ENCODE results near the gene HDAC4.

The HDAC4 gene

DNA sequence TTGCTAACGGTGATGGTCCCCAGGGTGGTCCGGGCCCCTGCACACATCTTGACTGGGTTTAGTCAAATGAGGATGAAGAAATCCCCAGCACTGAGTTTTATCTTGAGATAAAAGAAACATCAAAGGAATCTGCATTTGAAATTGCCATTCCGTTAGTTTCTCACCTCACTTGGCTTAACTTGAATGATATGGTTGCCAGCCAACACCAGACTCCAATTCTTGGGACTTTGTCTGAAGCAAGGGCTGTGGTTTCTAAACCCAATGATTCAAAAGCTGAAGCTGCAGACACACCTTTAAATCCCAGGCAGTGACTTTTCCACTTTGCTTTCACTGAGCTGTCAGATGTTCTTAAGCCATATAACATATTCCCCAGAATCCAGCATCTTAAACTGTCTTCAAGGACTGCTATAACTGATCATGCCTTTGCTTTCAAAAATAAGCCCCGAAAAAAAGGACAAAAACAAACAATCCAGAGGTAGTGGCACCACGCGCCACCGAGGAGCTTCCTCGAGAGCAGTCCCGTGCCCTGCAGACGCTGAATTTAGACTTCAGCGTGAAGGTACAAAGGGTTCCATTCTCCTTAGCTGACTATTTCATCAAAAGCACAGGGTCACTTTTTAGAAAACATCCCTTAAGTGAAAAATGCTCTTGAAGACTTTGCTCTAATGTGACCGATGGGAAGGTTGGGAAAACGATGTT is 189.3 kb downstream of the HDAC4 start:
- DNase-seq = no peak

DNA sequence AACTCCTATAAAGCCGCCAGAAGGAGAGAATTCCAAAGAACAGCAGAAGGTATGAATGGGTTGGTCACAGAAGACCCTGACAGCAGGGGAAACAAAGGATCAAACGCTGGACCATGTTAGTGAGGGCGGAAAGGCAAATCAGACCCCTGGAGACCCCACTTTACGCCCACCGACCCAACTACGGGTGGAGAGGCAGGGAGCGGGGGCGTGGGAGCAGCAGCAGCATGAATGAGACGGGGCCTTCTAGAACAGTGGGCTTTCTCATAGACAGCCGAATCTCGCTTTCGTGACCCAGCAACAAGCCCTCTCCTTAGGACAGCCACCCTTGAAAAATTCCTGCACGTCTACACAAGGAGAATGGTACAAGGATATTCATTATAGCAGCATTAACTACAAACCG is 191.0 kb downstream of the HDAC4 start:
- no peak for DNase-seq

DNA sequence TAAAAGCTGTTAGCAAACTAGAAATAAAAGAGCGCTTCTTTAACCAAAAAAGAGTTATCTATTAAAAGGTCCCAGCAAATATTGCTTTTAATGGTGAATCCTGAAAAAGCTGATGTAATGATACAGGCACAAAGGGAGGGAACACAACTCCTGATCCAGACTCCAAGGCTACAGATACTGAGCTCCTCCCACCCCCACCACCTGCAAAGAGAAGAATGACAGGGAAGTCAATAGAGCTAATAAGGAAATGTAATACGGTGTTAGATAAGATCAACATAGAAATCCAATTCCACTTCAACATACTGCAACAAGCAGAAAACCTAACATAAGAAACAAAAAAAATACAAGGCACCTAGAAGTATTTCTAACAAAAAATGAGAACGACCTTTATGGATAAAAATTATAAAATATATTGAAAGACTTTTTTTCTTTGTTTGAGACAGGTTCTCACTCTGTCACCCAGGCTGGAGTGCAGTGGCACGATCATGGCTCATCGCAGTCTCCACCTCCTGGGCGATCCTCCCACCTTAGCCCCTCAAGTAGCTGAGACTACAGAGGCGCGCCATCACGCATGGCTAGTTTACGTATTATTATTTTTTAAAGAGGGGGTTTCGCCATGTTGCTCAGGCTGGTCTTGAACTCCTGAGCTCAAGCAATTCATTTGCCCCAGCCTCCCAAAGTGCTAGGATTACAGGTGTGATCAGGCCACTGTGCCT is 192.2 kb downstream of the HDAC4 start:
- peak; percentile 28 for DNase-seq

DNA sequence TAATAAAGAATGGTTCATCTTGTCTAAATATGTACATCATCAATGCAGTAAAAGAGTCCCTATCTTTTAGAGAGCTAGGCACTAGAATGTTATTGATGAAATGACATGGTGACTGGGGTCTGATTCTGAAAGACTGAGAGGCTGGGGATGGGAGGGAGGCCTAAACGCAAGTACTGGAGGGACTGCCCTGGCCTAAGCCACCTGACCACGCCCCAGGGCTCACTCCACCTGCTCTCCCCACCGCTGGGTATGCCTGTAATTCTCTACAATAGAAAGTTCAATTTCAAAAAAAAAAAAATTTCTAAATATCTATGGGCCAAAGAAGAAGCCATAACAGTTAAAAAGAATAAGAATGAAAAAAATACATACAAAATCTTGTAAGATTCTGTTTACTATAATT is 194.0 kb downstream of the HDAC4 start:
- DNase-seq = no peak

DNA sequence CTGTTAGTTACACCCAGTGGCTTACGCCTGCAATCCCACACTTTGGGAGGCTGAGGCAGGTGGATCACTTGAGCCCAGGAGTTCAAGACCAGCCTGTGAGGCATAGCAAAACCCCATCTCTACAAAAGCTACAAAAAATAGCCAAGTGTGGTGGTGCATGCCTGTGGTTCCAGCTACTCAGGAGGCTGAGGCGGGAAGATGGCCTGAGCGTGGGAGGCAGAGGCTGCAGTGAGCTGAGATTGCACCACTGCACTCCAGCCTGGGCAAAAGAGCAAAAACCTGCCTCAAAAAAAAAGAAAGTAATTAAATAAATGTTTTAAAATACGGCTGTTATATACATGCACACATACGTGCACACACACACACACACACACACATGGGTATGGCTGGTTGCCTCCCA is 194.8 kb downstream of the HDAC4 start:
- DNase-seq = no peak

DNA sequence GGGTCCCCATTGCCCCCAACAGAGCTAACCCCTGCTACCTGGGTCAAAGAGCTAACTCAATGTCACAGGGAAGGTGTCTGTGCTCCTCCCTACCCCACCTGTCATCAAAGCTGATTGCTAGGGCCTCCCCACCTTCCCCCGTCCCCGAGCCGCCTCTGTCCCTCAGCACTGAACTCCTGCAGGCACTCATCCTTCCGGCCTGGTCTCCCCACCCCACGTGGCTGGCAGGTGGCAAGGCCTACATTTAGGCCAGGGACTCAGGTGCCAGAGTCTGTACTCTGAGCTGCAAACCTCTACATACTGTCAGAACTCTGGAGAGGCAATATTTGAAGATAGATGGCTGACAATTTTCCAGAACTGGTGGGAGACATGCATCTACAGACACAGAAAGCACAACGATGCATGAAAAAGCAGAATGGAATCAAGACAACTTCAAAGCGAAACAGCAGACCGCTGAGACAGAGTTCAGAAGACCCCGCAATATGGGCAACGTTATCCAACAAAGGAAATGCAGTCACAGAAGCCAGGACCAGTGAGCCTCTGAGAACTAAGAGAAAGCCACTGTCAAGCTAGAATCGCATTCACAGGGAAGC is 195.8 kb downstream of the HDAC4 start:
- DNase-seq = no peak

DNA sequence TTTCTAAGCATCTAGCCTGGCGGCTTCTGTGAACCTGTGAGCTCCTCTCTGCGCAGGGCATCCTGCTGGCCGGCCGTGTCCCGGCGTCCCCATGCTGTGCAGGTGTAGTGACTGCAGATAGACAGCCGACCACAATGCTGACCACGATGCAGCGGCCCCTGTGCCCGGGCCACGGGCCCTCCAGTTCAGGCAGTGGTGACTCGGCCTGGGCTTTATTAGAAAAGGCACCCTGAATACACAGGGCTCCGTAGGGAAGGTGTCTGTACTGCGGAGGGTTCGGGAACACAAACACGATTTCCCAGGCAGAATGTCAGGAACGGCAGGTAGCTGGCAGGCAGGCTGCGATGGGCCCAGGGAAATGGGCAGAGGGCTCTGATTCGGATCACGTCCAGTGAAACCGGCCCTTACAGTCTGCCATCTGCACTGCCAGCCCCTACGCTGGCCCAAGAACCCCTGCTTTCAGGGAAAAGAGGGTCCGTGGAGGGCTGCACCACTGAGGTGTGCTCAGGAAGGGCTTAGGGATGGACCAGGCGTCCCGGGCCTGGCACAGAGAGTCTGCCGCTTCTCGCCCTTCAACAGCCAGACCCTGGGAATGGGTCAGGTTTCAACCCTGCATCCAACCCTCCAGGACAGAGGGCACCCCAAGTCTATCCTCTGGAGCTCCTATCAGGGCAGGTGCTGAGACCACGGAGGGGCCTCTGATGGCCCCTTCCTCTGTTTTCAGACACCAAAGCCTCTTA is 196.5 kb downstream of the HDAC4 start:
- DNase-seq = no peak

DNA sequence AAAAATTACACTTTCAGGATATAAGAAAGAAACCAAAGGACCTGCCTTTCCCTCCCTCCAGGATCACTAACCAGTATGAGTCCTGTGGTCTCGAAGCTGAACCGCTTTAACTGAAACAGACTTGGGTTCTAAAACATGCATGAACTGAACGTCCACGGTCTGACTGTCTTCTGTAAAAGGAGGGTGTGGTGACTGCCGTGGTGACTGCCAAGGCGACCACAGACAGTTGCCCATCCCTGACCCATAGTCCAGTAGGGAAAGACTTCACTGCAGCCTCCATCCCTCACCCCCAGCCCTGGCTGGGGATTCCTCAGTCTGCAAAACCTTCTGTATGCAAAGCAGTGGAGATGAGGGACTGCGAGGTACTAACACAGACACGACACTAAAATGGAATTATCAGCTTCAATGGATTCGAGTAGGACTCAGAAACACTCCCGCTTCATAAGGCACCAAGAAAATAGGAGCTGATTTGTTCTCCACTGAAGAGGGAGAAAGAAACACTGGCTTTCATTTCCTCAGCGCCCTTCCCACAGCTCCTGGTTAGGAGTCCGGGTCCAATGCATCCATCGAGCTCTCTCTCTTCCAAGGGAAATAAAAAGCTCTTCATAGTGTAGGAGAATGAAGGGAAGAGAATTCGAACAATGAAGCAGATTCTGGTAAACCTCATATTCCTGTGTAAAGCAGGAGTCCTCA is 197.2 kb downstream of the HDAC4 start:
- no peak for DNase-seq

DNA sequence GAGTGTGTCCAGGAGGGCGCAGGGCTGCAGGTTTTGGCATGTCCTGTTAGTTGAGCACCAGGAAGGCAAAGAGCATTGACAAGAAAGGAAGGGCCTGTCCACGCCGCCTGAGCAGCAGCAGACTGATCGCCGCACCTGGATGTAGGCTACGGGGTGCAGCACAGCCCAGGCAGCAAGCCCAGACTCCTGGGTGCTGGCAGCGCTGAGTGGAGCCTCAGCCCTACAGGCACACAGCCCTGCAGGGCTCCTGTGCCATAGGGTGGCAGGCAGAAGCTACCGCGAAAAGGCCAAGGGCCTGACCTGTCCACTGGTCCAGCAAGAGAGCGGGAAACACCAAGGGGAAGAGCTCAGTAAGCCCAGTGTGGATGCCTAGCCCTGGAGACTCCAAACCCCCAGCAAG is 198.0 kb downstream of the HDAC4 start:
- DNase-seq = no peak

DNA sequence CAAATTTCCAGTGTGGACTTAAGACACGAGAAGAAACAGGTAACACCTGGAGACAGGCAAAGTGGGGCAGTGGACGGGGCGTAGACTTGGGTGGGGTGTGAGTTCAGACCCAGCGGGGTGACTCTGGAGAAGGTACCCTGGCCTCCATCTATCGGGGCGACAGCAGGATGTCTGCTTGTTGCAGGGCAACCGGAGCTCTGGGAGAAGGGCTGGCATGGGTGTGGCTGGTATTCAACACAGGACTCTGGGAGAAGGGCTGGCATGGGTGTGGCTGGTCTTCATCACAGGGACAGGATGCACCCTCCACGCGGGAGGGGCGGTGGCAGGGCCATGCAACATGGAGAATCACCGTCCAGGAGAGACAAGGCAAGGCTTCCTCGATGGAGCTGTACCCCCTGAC is 198.5 kb downstream of the HDAC4 start:
- no peak for DNase-seq

DNA sequence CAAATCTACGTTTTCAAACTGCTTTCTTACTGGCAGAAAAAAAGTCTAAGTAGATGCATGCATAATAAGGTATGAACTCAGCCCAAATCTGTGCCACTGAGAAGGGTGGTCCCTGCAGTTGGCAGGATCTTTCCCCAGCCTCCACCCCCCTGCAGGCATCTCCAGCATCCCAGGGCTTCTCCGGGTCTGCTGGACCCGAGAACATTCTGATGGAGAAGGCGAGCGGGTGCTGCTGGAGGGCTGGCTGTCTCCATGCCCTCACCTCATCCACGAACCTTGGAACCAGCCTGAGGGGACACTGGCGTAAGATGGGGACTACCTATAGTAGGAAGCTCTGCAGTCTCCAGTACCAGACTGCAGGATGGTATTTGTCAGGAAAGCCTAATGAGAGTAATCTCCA is 198.9 kb downstream of the HDAC4 start:
- DNase-seq = no peak

DNA sequence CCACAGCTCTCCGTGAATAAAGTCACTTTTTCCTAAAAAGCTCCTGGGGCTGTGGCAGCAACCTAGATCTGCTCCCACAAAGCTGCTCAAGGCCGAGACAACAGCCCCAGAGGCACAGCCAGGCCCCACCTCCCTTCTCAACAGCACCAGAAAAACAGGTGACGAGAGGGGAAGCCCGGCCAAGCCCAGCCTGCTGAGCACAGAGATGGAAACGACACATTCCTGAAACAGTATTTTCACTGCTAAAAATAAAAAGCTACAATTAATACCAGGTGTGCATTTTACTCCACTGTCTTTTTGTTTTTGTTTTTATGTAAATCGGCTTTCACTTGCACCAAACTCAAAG is 199.3 kb downstream of the HDAC4 start:
- DNase-seq = no peak

DNA sequence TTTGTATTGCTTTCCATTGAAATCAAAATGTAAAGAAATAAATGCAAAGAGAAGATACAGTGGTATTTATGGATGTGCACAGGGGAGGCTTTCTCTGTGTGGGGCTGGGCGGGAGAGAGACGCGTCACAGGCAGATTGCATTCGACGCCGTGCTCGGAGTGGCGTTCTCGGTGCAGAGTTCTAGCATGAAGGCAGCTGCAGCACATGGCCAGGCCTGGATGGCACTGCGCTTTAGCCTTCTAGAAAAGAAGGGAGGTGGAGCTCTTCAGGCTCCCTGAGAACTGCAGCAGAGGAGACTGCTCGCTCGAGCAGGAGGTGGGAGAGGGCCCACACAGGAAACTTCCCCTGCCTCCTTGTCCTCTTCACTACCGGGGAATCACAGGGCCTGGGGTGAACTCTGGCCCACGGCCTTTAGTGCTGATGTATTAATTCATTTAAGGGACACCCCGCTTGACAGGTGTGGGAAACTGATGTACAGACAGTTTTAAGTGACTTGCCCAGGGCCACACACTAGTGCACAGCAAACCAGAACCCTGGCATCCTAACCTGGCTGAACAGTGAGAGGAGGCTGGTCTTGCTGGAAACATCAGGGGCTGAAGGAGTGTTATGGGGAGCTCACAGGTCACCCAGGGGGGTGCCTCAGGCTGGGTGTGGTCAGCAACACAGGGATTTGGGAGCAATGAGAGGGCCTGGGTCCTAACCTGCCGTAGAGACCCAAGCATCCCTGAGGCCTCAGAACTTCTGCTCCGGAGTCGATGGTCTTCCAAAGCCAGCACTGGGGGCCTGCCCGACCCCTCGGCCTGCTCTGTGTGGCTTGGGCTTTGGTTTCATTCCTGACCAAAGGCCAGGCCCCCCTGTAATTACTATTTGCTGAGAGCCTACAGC is 199.9 kb downstream of the HDAC4 start:
- no peak for DNase-seq

DNA sequence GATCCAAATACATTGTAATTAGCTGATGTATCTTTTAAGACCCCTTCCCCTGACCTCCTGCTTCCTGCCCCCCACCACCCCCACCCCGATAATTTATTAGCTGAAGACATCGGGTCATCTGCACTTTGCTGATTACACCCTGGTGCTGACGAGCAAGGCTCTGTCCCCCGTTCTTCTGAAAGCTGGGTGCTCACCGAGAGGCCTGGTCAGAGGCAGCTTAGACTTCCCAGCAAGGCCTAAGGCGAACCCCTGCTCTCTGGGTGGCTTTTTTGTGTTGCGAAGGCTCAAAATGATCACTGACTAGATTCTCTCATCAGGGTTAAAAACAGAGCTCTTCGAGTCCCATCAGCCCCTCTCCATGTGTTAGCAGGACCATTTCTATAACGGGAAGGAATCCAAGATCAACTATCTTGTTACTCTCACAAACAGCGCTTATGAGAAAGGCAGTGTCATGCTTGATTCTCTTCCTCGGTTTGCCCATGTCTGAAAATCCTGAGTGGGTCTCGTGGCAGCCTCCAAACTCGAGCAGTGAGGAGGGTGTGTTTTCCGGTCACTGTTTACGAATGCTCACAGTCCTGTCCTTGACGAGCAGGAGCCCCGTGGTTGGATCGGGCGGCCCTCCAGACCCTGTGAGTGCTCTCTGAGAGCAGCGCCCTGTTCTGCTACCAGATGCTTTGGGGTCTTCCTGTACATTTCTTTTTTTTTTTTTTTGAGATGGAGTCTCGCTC is 201.6 kb downstream of the HDAC4 start:
- DNase-seq = no peak

DNA sequence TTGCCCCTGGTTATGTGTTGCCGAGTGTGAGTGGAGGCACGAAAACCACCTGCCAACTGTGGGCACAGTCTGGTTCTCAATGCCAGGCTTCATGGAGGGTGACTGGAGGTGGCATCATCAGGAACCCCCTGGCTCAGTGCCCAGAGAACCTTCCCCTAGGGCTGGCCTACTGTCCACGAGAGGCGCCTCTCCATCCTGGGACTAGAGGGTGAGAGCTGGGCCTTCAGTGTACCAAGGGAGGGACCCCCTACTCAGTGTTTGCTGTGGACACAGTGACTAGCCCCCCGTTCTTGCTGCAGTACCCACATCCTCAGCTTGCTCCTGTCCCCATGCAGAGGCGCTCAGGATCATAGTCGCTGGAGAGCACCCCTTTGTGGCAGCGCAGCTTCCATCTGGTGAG is 202.6 kb downstream of the HDAC4 start:
- no peak for DNase-seq

DNA sequence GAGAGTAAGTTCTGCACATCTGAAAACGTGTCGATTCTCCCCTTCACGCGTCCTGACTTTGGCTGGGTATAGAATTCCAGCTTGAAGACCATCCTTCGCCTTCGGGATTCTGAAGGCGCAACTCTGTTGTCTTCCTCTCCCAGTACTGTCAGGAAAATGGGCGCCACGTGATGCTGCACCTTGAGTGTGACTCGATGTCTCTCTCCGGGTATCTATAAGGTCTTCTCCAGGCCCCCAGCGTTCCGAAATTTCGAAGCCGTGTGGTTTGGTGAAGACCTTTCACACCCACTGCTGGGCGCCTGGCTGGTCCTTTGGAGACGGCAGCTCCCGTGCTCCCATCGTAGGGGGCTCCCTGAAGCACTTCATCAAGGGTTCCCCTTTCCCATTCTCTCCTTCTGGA is 203.7 kb downstream of the HDAC4 start:
- DNase-seq = no peak

DNA sequence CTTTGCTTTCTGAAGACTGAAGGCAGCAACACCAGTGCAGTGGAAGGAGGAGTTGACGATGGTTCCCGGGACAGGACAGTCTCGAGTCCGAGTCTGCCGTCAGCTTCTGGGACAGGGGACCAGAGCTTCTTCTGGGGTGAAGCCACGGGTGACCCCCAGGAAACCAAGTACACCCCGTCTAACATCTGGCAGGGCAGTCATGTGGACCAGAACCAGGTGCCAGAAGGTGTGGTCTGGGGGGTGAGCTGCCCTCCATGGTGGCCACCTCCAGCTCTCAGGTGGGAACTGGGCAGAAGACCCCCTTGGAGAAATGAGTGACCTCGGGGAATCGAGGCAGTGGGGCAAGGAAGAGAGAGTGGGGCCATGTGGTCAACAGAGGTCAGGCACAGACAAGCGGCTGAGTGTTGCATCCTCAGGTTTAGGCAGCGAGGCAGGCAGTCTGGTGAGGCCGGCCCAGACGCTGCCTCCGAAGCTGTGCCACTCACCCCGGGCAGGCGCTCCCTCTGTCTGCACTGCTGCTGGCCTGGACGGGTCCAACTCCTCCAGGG is 204.3 kb downstream of the HDAC4 start:
- no peak for DNase-seq

DNA sequence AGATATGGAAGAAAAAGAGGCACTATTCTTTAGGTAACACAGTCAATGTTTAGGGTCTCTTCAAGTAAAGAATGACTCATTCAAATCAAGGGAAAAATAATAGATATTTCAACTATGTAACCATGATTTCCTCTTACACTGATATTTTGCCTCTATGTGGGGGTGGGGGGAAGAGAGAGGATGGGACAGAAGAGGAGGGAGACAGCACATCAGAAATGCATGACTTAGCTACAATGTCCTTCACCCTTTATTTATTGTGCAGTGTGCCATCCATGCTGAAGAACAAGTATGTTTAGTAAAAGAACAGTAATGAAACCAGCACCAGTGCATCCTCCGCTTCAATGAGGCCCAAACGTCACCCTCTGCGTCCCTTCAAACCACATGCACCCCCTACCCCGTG is 204.8 kb downstream of the HDAC4 start:
- DNase-seq = no peak

DNA sequence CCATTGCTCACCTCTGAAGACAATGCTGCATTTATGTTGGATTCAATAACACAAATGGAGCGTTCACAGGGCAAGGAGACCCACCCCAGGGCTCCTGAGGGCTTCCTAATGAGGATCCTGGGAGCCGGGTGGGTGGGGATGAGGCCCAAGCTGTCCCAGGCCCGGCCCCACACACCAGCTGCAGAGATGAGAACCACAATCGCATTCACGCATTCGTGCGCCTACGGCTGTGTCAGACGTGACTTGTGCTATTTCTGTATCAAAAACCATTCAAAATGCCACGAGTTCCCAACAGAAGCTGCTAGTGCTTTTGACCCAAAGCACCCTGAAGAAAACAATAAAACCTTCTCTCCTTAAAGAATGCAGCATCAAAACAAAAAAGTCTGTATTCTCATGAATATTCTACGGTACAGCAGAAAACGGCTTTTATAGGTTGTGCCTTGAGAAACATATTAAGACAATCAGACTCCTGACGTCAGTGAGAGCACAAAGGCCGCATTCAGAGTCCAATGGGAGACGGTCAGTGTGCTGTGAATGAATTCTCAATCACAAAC is 205.4 kb downstream of the HDAC4 start:
- DNase-seq = no peak

DNA sequence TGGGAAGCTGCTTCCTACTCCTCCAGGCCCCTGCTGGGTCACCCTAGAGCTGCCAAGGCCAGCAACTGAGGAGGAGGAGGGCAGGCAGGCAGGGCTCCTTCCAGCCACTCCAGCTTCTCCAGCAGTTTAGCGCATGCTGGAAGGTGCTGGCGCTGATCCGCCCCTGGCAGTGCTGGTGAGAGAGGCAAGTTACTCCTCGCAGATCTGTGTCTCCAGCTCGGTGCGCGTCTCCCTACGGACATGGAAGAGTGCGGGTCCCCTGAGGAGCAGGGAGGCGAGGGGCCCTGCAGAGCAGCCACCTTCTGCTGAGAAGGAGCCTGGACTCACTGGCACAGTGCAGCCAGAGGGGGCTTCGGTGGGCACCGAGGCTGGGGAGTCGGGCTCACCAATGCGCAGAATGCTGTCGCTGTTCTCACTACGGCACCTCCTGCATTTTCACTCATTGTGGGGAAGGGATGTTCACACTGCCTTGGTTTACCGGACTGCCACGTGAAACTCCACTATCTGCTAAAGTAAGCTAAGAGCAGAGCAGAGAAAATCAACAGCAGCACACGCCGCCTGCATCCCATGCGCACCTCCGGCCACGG is 206.0 kb downstream of the HDAC4 start:
- no peak for DNase-seq

Measured in COR-L47 (cell line).